ENCODE results near the gene STIL. TPM values are rescaled to one million over a fixed set of nuclear protein-coding genes. Genes with fewer than 3 reads are reported as not detected.

The STIL gene
- total RNA-seq, 1 donor from 2014 or later, result 7.2 TPM

Other genes starting within 250 kb of the STIL start
- under 0.01 and 0.13 TPM in 2 replicates for gene CYP4Z1, start 246.9 kb downstream of the STIL start, total RNA-seq
- not detected in 2 replicates for gene CYP4A22, start 176.7 kb downstream of the STIL start, total RNA-seq
- gene PDZK1IP1, start 124.1 kb downstream of the STIL start, total RNA-seq, result 0.13 TPM in 2 replicates
- gene TAL1, start 81.9 kb downstream of the STIL start, total RNA-seq, result 55.8 and 77.9 TPM in 2 replicates
- gene CMPK1, start 19.6 kb upstream of the STIL start, total RNA-seq, result 74.8 and 75.7 TPM in 2 replicates
- not detected in 2 replicates for gene FOXE3, start 102.1 kb upstream of the STIL start, total RNA-seq
- gene FOXD2, start 123.9 kb upstream of the STIL start, total RNA-seq, result 0.13 TPM in 2 replicates